Stimulated activated CD8-positive, alpha-beta memory T cell treated with anti-CD3 and anti-CD28 coated beads, Interleukin-12 subunit alpha, Interleukin-12 subunit beta, amount 100 ng/mL, for 24 hours (primary cell): ENCODE measurements around the gene IL32.

Experiments used
- DNase-seq: peaks from one replicate; pipeline ENCODE4 v3.0.0-alpha.2; 2020; ENCODE audit errors: extremely low read depth

IL32 gene

DNA sequence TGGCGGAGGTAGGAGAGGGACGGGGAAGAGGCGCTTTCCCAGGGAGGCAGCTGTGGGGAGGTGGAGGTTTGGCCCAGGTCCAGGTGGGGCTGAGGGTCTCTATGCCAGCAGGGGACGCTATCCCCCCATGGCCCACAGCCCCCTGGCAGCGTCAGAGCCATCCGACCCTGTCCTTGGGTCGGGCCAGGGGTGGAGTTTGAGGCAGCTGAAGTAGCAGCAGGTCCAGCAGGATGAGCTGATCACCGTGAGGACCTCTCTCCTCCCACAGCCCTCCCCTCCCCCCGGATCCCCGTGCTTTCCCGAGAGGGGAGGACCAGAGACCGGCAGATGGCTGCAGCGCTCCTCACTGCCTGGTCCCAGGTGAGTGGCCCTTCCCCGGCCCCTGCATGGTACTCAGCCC, 50.1 kb downstream of the IL32 start:
- DNase-seq = no peak

DNA sequence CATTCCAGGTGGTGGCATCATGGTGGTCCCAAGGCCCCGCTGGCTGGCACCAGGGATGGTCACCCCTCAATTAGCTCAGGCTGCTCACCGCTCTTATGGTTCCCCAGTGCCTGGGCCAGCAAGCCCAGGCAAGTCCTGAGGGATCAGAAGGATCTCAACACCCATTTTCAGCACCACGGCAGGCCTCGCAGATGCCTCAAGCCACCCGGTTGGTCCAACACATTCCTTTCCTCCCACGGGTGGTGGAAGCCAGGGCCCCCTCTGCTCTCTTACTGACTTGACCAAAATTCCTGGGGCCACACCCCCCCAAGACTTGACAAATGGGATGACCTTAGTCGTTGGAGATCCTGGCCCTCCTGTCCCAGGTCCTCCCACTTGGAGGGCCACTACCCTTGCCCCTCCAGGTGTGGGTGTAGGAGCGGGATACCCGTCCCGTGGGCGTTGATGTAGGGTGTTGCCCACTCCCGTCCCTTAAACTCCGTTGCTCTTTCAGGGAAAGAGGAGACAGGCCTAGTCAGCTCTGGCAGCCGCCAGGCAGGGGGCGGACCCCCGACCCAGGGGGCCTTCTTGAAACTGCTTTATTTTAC, 52.9 kb downstream of the IL32 start:
- no peak for DNase-seq

DNA sequence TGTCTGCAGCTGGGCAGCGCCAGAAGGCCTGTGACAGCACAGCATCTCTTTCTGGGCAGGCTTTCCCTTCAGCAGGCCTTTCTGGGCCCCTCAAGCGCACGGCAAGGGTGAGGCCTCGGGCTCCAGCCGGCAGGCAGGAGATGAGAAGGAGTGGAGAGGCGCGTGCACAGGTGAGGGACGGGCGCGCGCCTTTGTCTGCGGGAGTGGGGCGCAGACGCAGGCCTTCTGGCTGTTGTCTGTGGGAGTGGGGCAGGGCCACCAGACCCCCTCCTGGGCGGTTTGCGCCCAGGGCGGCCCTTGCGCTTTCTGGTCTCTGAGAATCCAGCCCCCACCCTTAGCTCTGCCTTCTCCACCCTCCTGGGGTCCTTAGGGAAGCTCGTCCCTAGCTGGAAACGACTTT, 53.4 kb downstream of the IL32 start:
- no peak for DNase-seq
